Fibroblast of peridontal ligament (primary cell): ENCODE results near the gene IQCH.

Experiments
- DNase-seq: peaks from one replicate; pipeline ENCODE4 v3.0.0-alpha.2; 2010; ENCODE audit errors: extremely low read depth

Gene IQCH

DNA sequence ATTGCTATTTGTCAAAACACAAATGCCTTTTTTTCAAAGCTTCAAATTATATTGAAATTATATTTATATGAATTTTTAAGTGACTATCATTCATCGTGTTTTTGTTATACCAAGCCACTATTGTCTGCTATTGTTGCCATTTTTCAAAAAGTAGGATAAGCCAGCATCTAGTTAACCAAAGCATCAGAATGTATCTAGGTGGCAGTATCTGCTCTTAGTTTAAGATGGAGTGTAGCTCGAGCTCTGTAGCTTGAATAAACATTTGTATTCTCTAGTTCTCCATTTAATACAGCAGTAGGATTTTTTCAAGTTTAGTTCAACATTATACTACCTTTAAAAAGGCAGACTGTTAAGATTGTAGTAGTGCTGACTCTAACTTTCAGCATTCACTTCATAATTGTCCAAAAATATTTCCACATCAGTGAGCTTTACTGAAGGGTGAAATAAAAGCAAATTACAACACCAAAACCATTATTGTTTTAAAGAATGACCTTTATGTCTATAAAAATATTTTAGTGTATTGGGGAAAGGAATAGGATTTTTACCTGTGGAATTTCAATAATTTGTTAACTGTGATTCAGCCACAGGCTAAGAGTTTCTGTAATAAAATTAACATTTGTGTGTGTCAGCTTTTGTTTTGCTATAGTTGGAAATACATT, 246.7 kb downstream of the IQCH start:
- peak; percentile 68 for DNase-seq

DNA sequence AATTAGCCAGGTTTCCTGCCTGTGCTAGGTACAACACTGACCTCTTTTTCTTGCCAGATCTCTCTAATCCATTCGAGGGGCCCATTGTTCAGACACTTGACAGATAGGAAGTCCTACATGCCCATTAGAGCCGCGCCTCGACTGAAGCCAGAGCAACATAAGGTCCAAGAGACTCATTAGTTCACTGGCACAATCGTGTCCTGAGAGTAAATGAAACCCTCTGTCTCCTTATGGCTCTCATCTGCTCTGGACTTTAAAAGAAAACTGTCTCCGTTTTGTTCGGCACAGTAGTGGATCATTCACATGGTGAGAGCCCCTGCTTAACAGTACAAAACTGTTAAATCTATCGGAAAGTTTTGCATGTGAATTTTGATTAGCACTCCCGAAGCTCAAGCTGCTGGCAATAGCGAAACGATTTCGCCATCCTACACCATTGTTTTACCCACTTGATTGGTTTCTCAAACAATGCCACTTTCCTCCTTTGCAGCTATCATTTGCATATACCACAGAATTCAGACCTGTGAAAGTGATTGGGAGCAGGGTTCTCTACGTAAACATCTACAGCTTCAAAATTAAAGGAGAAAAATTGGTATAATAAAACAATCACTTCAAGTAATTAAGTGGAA, 247.4 kb downstream of the IQCH start:
- DNase-seq, result no peak

DNA sequence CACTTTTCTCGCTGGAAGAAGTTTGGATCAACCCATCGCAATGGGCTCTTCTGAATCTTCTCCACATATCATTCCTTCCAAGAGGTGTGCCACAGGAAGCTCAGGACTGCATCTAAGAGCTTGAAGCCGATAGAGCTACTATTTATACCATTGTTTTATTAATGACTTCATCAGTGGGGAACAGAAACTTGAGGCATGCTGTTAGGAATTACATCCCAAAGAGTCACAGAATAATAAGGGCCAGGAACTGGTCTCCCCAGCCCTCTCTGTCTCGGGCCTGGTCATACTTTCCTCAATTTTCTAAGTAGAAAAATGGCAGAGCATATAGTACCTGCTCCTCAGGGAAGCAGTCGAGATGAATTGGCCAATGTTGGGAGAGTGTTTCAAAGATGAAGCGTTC, 249.5 kb downstream of the IQCH start:
- DNase-seq, result no peak

DNA sequence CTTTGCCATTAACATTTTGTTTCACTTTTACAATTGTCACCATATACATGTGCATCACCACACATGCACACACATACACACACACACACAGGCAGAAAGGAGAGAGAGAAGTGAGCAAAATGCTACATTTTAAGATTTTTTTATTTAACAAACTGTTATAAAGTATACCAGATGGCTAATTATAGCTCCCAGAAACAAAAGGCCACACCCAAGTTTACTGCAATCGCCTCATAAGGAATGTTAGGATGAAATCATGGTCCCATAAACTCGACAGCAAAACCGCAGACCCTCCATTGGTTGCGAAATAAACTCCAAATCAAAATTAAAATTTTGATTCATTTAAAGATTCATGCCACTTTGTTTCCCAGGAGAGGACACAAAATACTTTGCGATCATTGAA, 250.2 kb downstream of the IQCH start:
- DNase-seq, result peak; percentile 69

DNA sequence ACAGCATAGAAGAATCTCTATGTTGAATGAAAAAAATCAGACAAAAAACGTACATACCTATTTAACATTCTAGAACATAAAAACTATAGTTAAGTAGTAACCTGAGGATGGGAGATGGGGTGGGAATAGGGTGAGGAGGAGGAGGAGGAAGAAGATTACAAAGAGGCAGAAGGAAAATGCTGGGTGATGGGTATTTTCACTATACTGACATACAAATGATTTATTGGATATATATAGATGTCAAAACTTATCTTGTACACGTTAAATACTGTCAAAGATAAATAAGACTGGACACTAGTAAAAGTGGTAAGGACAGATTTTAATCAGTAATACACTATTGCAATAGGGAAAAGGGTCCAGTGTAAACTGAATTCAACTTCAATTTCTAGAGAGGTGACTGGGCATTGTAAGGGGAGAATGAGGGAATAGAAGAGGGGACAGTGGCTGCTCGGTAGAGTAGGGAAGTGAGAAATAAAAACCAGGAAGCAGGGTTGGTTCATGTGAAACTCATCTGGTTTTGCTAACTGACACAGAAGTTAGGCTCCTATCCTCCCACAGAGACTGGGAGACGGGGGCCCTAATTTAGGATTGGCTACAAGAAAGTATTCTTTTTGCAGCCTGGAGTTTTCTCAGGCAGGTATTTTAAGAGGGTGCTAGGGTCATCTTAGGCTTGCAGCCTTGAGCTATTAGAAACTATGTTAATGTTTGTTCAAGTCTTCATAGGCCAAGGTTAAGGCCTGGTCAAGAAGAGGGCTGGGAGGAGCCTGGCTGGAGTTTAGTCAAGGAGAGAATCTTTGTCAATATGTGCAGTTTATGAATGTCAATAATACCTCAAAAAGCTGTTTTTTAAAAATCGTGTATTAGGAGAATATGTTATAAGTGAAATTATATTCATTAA, 251.3 kb downstream of the IQCH start:
- no peak for DNase-seq

DNA sequence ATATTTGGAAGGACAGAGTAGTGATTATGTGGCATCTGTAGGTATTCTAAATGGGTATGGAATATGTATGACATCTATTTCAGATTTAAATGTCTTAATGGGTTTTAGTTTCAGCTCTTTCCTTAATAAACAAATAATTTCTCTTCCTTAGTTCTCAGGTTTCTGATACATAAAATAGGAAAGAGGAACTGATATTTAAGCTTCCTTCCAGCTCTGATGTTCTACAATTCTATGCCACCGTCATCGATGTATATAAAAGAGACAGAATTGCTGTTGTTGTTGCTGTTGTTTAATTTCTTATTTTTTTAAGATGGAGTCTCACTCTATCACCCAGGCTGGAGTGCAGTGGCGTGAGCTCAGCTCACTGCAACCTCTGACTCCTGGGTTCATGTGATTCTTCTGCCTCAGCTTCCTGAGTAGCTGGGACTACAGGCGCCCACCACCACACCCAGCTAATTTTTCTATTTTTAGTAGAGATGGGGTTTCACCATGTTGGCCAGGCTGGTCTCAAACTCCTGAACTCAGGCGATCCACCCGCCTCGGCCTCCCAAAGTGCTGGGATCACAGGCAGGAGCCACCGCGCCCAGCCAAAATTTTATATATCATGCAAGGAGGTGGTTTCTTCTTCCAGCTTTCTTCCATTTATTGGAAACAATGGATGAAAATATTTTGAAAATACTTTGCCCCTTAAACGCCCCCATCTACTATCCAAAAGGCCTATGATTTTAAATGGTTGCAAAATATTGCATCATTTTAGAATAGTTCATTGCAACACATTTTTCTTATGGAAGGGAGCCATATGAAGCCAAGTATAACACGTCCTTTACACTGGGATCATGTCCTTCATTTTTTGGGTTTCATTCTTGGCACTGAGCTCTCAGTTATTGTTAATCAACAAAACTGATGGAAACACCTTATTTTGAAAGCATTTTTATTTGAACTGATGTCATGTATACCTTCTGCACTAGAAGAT, 252.5 kb downstream of the IQCH start:
- peak; percentile 69 for DNase-seq

DNA sequence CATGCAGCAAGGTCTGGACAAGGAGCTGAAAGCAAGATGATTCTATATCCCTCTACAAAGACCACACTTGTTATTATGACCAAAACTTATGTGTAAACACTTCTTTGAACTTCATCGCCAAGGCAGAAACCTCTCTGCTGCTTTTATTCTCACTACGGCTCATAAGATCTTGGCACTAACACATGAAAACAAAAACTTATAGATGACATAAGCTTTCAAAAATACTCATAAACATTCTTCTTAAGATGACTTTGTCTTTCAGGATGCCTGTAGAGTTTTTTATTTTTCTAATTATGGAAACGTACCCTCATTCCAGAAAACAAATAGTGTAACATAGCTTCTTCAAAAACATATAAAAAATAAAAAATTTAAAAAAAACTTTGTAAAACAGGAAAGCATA, 253.8 kb downstream of the IQCH start:
- peak; percentile 26 for DNase-seq

DNA sequence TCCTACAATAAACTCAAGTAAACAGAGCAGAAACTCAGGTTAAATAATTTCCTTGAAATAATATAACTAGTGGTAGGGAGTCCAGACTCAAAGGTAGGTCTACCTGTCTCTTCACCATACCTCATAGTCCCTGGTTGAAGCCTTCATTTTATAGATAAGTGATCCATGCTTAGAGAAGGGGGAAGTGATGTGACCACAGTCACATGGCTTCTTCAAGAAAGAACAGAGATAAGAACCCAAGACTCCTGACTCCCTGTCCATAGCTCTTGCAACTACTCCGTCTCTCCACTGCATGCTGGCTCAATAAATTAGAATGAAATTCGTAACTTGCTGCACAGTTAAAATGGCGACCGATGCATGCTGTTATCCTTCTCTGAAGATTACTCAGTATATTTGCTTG, 255.3 kb downstream of the IQCH start:
- DNase-seq, result no peak

DNA sequence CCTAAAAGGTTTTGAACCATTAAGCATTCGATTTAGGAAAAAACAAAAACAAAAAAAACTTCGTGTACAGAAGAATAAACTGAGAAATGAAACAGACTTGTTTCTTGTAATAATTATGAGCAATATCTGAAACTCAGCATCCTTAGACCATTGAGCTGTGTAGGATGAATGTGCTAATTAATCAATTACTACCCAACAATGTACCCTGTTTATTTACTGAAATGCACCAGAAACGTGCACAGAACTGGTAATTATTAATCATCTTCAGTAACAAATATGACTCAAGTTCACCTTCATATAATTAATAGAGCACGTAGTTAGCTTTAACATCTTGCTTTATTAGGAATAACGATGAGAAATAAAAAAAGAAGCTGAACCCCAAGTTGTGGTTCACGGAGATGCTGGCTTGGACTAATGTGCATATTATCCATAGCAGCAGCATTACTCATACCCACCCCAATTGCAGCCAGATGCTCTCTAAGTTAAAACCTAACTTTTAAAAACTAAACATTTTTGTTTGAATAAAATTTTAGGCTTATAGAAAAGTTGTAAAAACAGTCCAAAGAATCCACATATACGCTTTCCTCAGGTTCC, 256.1 kb downstream of the IQCH start:
- peak; percentile 76 for DNase-seq

DNA sequence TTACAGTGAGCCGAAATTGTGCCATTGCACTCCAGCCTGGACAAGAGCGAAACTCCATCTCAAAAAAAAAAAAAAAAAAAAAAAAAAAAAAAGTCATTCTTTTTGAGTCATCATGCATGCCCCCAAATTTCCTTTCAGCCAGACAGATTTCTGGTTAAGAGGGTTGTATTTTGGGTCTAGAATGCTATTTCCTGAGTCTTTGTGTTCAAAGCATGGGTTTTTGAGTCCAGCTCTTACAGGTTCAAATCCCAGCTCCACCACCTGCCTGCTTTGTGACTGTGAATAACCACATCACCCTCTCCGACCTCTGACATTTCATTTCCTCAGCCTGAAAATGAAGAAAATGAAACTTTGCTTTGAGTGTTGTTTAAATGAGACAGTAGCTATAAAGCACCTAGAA, 257.0 kb downstream of the IQCH start:
- no peak for DNase-seq

DNA sequence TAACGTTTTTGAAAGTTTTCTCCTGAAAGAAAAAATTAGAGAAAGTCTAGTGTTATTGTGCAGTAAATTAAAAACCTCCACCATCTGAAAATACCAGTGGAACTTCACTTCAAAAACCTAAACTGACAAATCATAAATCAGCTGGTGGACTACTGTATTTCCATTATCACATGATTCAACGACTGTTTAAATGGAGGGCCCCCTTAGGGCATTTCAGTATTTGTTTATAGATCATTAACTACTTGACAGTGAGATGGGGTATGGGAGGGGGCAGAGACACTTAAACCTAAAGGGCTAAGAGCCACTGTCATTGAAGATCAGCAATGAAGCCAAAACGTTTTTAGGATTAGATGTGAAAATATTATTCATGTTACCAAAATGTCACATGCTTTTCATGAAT, 257.6 kb downstream of the IQCH start:
- DNase-seq, result no peak

DNA sequence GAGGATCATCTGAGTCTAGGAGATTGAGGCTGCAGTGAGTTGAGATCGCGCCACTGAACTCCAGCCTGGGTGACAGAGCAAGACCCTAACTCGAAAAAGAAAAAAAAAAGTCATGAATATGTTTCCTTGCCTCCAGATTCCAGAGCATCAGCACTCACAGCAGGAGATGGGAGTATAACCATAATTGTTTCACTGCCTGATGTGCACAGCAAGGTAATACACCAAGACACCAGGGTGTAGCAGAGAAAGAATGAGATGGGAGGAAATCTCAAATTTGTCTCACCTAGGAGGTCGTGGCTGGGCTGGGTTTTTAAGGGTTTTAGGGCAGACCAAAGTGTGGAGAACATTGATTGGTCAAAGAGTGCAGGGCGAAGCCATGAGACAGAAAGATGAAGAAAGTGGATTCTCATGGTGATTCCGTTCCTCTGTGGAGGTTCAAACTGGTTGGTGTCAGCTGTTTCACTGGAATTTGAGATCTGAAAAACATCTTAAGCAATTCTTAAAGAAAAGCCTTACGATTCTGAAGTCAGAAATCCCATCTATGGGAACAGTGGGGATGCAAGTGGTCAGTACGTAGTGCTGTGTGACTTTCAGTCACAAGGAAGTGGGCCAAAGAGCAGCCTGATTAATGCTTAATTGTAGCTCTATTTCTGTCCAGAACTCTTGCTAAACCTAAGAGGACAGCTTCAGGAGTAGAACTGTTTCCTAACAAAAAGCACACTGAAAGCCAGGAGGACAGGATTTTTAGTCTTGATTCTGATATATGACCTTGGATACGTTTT, 258.5 kb downstream of the IQCH start:
- DNase-seq, result no peak

DNA sequence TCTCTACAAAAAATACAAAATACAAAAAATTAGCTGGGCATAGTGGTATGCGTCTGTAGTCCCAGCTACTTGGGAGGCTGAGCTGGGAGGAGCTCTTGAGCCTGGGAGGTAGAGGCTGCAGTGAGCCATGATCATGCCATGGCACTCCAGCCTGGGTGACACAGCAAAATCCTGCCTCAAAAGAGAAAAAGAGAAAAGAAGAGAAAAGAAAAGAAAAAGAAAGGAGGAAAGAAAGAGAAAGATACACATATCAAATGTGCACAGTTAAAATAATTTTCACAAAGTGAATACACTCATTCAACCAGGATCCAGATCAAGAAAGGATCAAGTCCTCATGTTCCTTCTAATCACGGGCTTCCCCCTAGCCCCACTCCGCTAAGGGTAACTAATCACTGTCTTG, 260.5 kb downstream of the IQCH start:
- no peak for DNase-seq

DNA sequence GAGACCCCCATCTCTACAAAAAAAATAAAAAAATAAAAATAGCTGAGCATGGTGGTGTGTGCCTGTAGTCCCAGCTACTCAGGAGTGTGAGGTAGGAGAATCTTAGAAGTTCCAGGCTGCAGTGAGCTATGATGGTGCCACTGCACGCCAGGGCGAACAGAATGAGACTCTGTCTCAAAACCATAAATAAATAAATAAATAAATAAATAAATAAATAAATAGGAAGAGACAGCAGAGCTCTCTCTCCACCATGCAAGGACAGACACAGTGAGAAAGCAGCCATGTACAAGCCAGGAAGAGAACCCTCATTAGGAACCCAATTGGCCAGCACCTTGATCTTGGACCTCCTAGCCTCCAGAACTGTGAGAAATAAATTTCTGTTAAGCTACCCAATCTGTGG, 261.0 kb downstream of the IQCH start:
- no peak for DNase-seq

DNA sequence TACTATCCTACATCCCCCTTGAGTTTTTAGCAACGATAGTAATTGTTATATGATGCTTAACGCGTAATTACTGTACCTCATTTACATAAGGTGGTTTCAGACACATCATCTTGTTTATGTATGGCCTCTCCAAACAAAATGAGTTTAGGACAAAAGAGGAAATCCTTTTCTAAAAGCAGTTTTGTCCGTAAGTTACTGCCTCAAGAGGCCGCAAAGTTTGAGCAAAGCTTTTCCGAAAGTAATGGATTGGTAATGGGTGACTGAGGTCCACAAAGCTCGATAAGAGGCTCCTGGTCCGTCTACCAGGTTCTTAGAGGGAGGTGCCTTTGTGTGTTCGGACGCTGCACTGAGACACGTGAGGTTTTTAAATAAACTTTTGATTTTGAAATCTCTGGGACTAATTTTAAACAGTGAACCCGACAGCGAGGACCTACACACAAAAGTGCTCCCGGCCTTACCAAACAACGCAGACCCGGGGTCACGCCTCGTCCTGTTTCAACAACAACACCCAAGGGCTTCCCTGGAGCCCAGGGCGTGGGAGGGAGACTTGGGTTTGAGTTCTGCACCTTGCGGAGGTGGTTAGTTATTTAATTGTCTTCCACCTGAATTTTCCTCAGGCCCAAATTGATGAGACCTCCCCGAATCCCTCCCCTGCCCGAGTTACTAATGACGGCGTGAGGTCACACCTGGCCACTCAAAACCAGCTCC, 265.9 kb downstream of the IQCH start:
- peak; percentile 52 for DNase-seq

DNA sequence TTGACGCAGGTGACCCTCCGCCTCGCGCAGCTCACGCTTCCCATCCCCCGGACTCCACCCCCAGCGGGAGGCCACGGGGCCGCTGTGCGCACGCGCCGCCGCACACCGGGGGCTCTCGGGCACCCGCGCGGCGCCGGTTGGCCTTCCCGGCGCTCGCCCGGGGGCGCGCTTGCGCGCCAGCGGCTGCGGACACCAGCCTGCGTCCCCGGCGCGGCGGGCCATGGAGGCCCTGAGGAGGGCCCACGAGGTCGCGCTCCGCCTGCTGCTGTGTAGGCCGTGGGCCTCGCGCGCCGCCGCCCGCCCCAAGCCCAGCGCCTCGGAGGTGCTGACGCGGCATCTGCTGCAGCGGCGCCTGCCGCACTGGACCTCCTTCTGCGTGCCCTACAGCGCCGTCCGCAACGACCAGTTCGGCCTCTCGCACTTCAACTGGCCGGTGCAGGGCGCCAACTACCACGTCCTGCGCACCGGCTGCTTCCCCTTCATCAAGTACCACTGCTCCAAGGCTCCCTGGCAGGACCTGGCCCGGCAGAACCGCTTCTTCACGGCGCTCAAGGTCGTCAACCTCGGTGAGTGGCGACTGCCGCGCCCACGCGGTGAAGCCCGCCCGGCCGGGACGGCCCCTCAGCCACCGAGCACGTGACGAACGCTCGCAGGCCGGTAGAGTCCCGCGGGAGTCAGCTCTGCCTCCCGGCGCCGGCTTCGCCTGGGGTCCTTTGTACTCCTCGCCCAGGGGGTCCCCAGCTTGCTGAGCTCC, 266.6 kb downstream of the IQCH start, which contains the start of gene C15orf61:
Gene C15orf61, plus strand, starts transcription at position 103 of the 754 bp plus-strand sequence. Its CDS starts 118 bp downstream, at position 221.
- DNase-seq, result peak; percentile 67

DNA sequence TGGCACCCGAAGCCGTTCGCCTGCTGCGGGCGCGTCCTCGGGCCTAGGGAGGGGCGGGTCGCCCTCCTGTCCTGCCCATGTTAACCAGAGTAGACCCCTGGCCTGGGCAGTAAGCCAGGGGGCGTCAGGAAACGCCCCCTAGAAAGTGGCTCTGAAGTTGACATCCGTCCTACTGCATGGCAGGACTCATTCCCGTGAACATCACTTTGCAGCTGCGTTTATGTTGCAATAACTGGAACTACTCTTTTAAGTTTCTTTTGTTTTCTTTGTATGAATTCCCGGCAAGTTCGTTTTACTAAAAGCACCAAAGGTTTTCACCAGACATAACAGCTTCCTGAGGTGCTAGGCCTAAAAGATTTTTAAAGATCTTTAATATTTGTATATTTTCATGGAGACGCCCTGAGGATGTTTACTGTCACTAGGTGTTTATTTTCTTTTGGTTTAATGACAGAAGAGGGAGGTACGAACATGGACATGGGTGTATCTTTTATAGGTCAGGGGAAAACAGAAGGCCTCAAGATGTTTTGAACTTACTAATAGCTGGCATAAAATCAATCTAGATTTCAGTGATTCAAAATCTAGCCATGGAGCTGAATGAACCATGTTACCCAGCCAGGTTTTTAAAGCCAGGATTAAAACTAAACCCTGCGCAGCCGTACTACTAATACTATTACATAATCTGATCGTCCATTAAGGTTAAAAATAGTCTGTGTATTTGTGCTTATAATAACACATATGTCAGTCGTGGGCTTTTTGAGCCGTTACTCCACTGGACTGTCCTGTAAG, 267.4 kb downstream of the IQCH start:
- peak; percentile 60 for DNase-seq

DNA sequence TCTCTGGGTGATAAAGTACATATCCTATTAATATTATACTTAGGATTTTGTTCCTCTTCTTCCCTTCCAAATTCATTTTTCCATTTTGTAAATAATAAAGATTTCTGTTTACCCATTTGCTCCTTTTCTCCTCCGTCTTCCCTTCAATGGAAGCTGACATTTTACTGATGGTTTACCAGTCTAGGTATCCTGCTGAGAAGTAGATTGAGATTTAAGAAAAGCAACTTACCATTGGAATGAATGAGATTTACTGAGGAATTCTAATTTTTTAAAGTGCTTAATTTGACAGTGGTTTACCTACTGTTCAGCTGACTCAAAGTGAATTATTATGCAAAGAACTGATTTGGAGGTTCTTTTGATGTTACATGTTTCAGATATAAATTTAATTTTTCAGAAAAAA, 268.7 kb downstream of the IQCH start:
- DNase-seq, result no peak
